CD4-positive, alpha-beta T cell (primary cell): Measurements from ENCODE around the gene DNAH1. TPM values are rescaled to one million over a fixed set of nuclear protein-coding genes. Genes with fewer than 3 reads are reported as not detected.

Experiments
- ATAC-seq: fragments of 200-7000 bp; cut with Tn5 transposase; one replicate; pipeline ENCODE4 v1.10.0; 2022; ENCODE audit warnings: mild to moderate bottlenecking; ENCODE audit not compliant: poor library complexity
- CTCF ChIA-PET: fragments of 350-600 bp; sonication (Branson Sonifier 250); formaldehyde crosslinking; loops from one replicate; lab custom pipeline; 2021; ENCODE audit warnings: antibody characterized with exemption, inconsistent platforms; lab: Charles Lee
- POLR2A ChIA-PET: fragments of 350-600 bp; sonication (Branson Sonifier 250); formaldehyde crosslinking; loops from one replicate; lab custom pipeline; 2021; ENCODE audit warnings: antibody characterized with exemption, inconsistent platforms; lab: Charles Lee
- DNase-seq, 14 experiments: peaks; one replicate each; pipeline ENCODE4 v3.0.0-alpha.2; 2013 to 2020; ENCODE audit warnings: mixed read lengths in 2 of 14
- H3K27ac ChIP-seq, 2 donors: one replicate each; pipeline versions ENCODE4 v1.5.1 to v1.7.0; 2013; ENCODE audit warnings: low read length in 2 of 2, low read depth in 1 of 2, mild to moderate bottlenecking in 1 of 2
- H3K27me3 ChIP-seq, 2 experiments: 1 replicate in 1 of 2; 2 replicates in 1 of 2; pipeline versions ENCODE4 v1.6.1 to v1.7.0; 2013; ENCODE audit warnings: low read length in 2 of 2, control low read depth in 1 of 2, mild to moderate bottlenecking in 1 of 2, moderate library complexity in 1 of 2; ENCODE audit not compliant: insufficient read depth in 2 of 2, control insufficient read depth in 1 of 2
- H3K36me3 ChIP-seq: one replicate; pipeline ENCODE4 v1.6.1; 2013; ENCODE audit warnings: low read length, control low read depth; ENCODE audit not compliant: insufficient read depth
- H3K4me1 ChIP-seq: one replicate; pipeline ENCODE4 v1.6.1; 2013; ENCODE audit warnings: low read length, control low read depth; ENCODE audit not compliant: insufficient read depth
- H3K4me3 ChIP-seq: one replicate; pipeline ENCODE4 v1.5.1; 2013; ENCODE audit warnings: mild to moderate bottlenecking, low read length, moderate library complexity
- H3K9me3 ChIP-seq, 2 experiments: 1 replicate in 1 of 2; 2 replicates in 1 of 2; pipeline versions ENCODE4 v1.6.1 to v1.7.0; 2013; ENCODE audit warnings: low read length in 2 of 2, mild to moderate bottlenecking in 2 of 2, control low read depth in 1 of 2, moderate library complexity in 1 of 2; ENCODE audit not compliant: control insufficient read depth in 1 of 2, insufficient read depth in 1 of 2
- H3K27ac Mint-ChIP-seq: one replicate; pipeline ENCODE4 v1.8.0; 2020; ENCODE audit warnings: mixed read lengths
- H3K27me3 Mint-ChIP-seq: one replicate; pipeline ENCODE4 v1.8.0; 2021; ENCODE audit warnings: mixed read lengths
- H3K36me3 Mint-ChIP-seq: one replicate; pipeline ENCODE4 v1.8.0; 2021; ENCODE audit warnings: low read depth, mixed read lengths
- H3K4me1 Mint-ChIP-seq: one replicate; pipeline ENCODE4 v1.8.0; 2021; ENCODE audit warnings: low read depth, mixed read lengths
- H3K4me3 Mint-ChIP-seq: one replicate; pipeline ENCODE4 v1.8.0; 2020; ENCODE audit warnings: mild to moderate bottlenecking, mixed read lengths
- H3K9me3 Mint-ChIP-seq: one replicate; pipeline ENCODE4 v1.8.0; 2020; ENCODE audit warnings: mixed read lengths
- CTCF ChIP-seq: fragments of 200-600 bp; IDR thresholded peaks from one replicate; pipeline ENCODE4 v1.8.0; 2022; ENCODE audit warnings: antibody characterized with exemption, mild to moderate bottlenecking
- intact Hi-C, 2 experiments: fragments of 100-400 bp; cut with DNase I in 1 of 2; cut with micrococcal nuclease in 1 of 2; formaldehyde crosslinking; loops; one replicate each; pipeline versions ENCODE4 v1.15.1 to v1.9.0; 2023 to 2025; cut with DNase I, micrococcal nuclease
- total RNA-seq, 174 experiments: library from RNA in 2 of 174; stranded (reverse) in 2 of 174; gene quantifications; one replicate each; pipeline ENCODE4 v1.2.3 and lab custom pipeline; 2021 to 2026

DNAH1 gene
- total RNA-seq, 2 experiments from 2014 or later = 49.7 to 50.7 TPM

GRCh38 chr3:52323526-52324295 lies 7.6 kb downstream of the DNAH1 start:
- H3K27ac ChIP-seq = no peak overlapping the region
- no peak overlapping the region for H3K27ac Mint-ChIP-seq
- ATAC-seq (no peak), DNase-seq (no peak)
- intact Hi-C loops = no loop called here
- H3K4me1 Mint-ChIP-seq = no peaks in the 10 kb centered on the region
- peaks cover 6% of the 10 kb centered on the region for H3K36me3 Mint-ChIP-seq
- no peak overlapping the region for H3K4me3 ChIP-seq
- H3K9me3 ChIP-seq = no peaks in the 10 kb centered on the region
- no peaks in the 10 kb centered on the region for H3K27me3 ChIP-seq
- CTCF ChIA-PET = interaction anchor here (1.0 kb wide), 1 partner anchor 16 kb away, joined by 4 read pairs; no protein-coding TSS in a partner anchor
- peaks cover 11% of the 10 kb centered on the region for H3K36me3 ChIP-seq
- no peaks in the 10 kb centered on the region for H3K9me3 Mint-ChIP-seq
- POLR2A ChIA-PET = no interaction called here
- H3K27me3 Mint-ChIP-seq = no peaks in the 10 kb centered on the region
- TF ChIP-seq CTCF = no peak
- H3K4me3 Mint-ChIP-seq = no peak overlapping the region
- H3K4me1 ChIP-seq = no peaks in the 10 kb centered on the region

GRCh38 chr3:52324676-52325075 lies 8.6 kb downstream of the DNAH1 start:
- Mint-ChIP-seq H3K4me1 (no peaks in the 10 kb centered on the region), H3K9me3 (no peaks in the 10 kb centered on the region), H3K27ac (no peak overlapping the region), H3K27me3 (no peaks in the 10 kb centered on the region), H3K36me3 (peaks cover 6% of the 10 kb centered on the region), H3K4me3 (no peak overlapping the region)
- Histone ChIP-seq H3K4me1 (no peaks in the 10 kb centered on the region), H3K27me3 (no peaks in the 10 kb centered on the region), H3K4me3 (no peak overlapping the region), H3K36me3 (peaks cover 11% of the 10 kb centered on the region), H3K9me3 (no peaks in the 10 kb centered on the region), H3K27ac (no peak overlapping the region)
- ATAC-seq = no peak
- intact Hi-C loops = no loop called here
- DNase-seq = no peak
- ChIA-PET POLR2A (no interaction called here), CTCF (no interaction called here)
- TF ChIP-seq CTCF = no peak

GRCh38 chr3:52325686-52326085 lies 9.6 kb downstream of the DNAH1 start:
- POLR2A ChIA-PET = no interaction called here

More at GRCh38 chr3:52325686-52326085, 9.6 kb downstream of the DNAH1 start:
- Mint-ChIP-seq H3K27me3 (no peaks in the 10 kb centered on the region), H3K4me1 (no peaks in the 10 kb centered on the region), H3K27ac (no peak overlapping the region), H3K36me3 (peaks cover 11% of the 10 kb centered on the region), H3K4me3 (no peak overlapping the region), H3K9me3 (no peaks in the 10 kb centered on the region)
- no peak overlapping the region for H3K4me3 ChIP-seq
- CTCF ChIA-PET = no interaction called here
- H3K36me3 ChIP-seq = peaks cover 8% of the 10 kb centered on the region
- ATAC-seq (no peak), DNase-seq (no peak)
- TF ChIP-seq CTCF = no peak
- H3K27ac ChIP-seq = no peak overlapping the region
- no peaks in the 10 kb centered on the region for H3K9me3 ChIP-seq
- no peaks in the 10 kb centered on the region for H3K4me1 ChIP-seq
- H3K27me3 ChIP-seq = no peaks in the 10 kb centered on the region
- intact Hi-C loops = no loop called here
